H9 (cell line): ENCODE measurements around the gene RNF208. TPM values are rescaled to one million over a fixed set of nuclear protein-coding genes. Genes with fewer than 3 reads are reported as not detected.

Experiments
- DNase-seq: peaks from one replicate; pipeline ENCODE4 v3.0.0-alpha.2; 2017
- H2AFZ ChIP-seq: one replicate; pipeline ENCODE4 v1.6.1; 2013; ENCODE audit warnings: mild to moderate bottlenecking, low read length, control low read depth, moderate library complexity
- H2AK5ac ChIP-seq: 2 replicates; pipeline ENCODE4 v1.6.1; 2013; ENCODE audit warnings: low read length, control low read depth, mixed read lengths; ENCODE audit not compliant: insufficient read length
- H2BK120ac ChIP-seq: one replicate; pipeline ENCODE4 v1.6.1; 2013; ENCODE audit warnings: low read depth, mild to moderate bottlenecking, low read length, control low read depth, inconsistent platforms; ENCODE audit not compliant: poor library complexity, severe bottlenecking
- H2BK12ac ChIP-seq: 2 replicates; pipeline ENCODE4 v1.6.1; 2013; ENCODE audit warnings: low read length, control low read depth, mixed read lengths, low read depth; ENCODE audit not compliant: insufficient read length
- H2BK15ac ChIP-seq: 2 replicates; pipeline ENCODE4 v1.6.1; 2013; ENCODE audit warnings: low read depth, low read length, control low read depth
- H2BK20ac ChIP-seq: one replicate; pipeline ENCODE4 v1.6.1; 2013; ENCODE audit warnings: low read depth, mild to moderate bottlenecking, low read length, control low read depth, inconsistent platforms; ENCODE audit not compliant: poor library complexity, severe bottlenecking
- H2BK5ac ChIP-seq: 2 replicates; pipeline ENCODE4 v1.6.1; 2013; ENCODE audit warnings: low read length, control low read depth, mixed read lengths; ENCODE audit not compliant: insufficient read length
- H3K14ac ChIP-seq: 2 replicates; pipeline ENCODE4 v1.6.1; 2013; ENCODE audit warnings: low read length, control low read depth; ENCODE audit not compliant: insufficient read depth
- H3K18ac ChIP-seq: 2 replicates; pipeline ENCODE4 v1.6.1; 2013; ENCODE audit warnings: low read depth, mild to moderate bottlenecking, mixed read lengths, low read length, control low read depth; ENCODE audit not compliant: insufficient read length
- H3K23ac ChIP-seq: 2 replicates; pipeline ENCODE4 v1.6.1; 2013; ENCODE audit warnings: low read length, control low read depth, mixed read lengths, low read depth; ENCODE audit not compliant: insufficient read length
- H3K23me2 ChIP-seq: 2 replicates; pipeline ENCODE4 v1.6.1; 2013; ENCODE audit warnings: low read depth, mild to moderate bottlenecking, mixed read lengths, low read length, control low read depth; ENCODE audit not compliant: insufficient read length, poor library complexity, severe bottlenecking
- H3K27ac ChIP-seq: 2 replicates; pipeline ENCODE4 v1.5.1; 2013; ENCODE audit warnings: low read length, control low read depth, mixed read lengths, low read depth; ENCODE audit not compliant: insufficient read length
- H3K27me3 ChIP-seq: 2 replicates; pipeline ENCODE4 v1.6.1; 2013; ENCODE audit warnings: low read length, control low read depth, inconsistent platforms; ENCODE audit not compliant: insufficient read depth
- H3K4ac ChIP-seq: 2 replicates; pipeline ENCODE4 v1.6.1; 2013; ENCODE audit warnings: low read depth, mild to moderate bottlenecking, control low read depth, inconsistent platforms, low read length, moderate library complexity
- H3K4me1 ChIP-seq: 2 replicates; pipeline ENCODE4 v1.6.1; 2013; ENCODE audit warnings: low read length, control low read depth, inconsistent platforms; ENCODE audit not compliant: insufficient read depth
- H3K4me2 ChIP-seq: 2 replicates; pipeline ENCODE4 v1.6.1; 2013; ENCODE audit warnings: low read length, control low read depth, mixed read lengths; ENCODE audit not compliant: insufficient read length, insufficient read depth
- H3K56ac ChIP-seq: 2 replicates; pipeline ENCODE4 v1.6.1; 2013; ENCODE audit warnings: low read depth, mild to moderate bottlenecking, mixed read lengths, low read length, control low read depth; ENCODE audit not compliant: insufficient read length
- H3K79me1 ChIP-seq: 2 replicates; pipeline ENCODE4 v1.6.1; 2013; ENCODE audit warnings: low read depth, mild to moderate bottlenecking, moderate library complexity, low read length, control low read depth, inconsistent platforms; ENCODE audit not compliant: insufficient read depth, poor library complexity, severe bottlenecking
- H3K79me2 ChIP-seq: 2 replicates; pipeline ENCODE4 v1.6.1; 2013; ENCODE audit warnings: low read length, control low read depth, inconsistent platforms; ENCODE audit not compliant: insufficient read depth
- H3K9ac ChIP-seq: 2 replicates; pipeline ENCODE4 v1.6.1; 2013; ENCODE audit warnings: low read length, control low read depth, mixed read lengths; ENCODE audit not compliant: insufficient read length; ENCODE audit errors: extremely low read depth
- H3K9me3 ChIP-seq: one replicate; pipeline ENCODE4 v1.6.1; 2013; ENCODE audit warnings: low read depth, low read length, inconsistent platforms; ENCODE audit not compliant: control insufficient read depth
- H3T11ph ChIP-seq: one replicate; pipeline ENCODE4 v1.6.1; 2013; ENCODE audit warnings: mild to moderate bottlenecking, low read length, control low read depth, inconsistent platforms
- H4K20me1 ChIP-seq: one replicate; pipeline ENCODE4 v1.6.1; 2013; ENCODE audit not compliant: control insufficient read depth, insufficient read length, insufficient read depth
- H4K5ac ChIP-seq: 2 replicates; pipeline ENCODE4 v1.6.1; 2013; ENCODE audit warnings: low read depth, mild to moderate bottlenecking, mixed read lengths, low read length, control low read depth; ENCODE audit not compliant: insufficient read length
- H4K8ac ChIP-seq: replicated peaks from 2 replicates; pipeline ENCODE4 v1.6.1; 2013; ENCODE audit warnings: low read length, control low read depth, mixed read lengths, low read depth; ENCODE audit not compliant: insufficient read length
- H4K91ac ChIP-seq: 2 replicates; pipeline ENCODE4 v1.6.1; 2013; ENCODE audit warnings: low read depth, mild to moderate bottlenecking, moderate library complexity, mixed read lengths, low read length, control low read depth; ENCODE audit not compliant: insufficient read length
- H3K27ac Mint-ChIP-seq, 3 experiments: 2 replicates in 2 of 3; 3 replicates in 1 of 3; pipeline ENCODE4 v1.8.0; 2020 to 2021; ENCODE audit warnings: mixed read lengths in 3 of 3, mild to moderate bottlenecking in 1 of 3, moderate library complexity in 1 of 3
- H3K27me3 Mint-ChIP-seq: 2 replicates; pipeline ENCODE4 v1.8.0; 2021; ENCODE audit warnings: low read depth, mild to moderate bottlenecking, moderate library complexity, mixed read lengths
- H3K36me3 Mint-ChIP-seq, 3 experiments: 2 replicates in 2 of 3; 3 replicates in 1 of 3; pipeline ENCODE4 v1.8.0; 2020 to 2021; ENCODE audit warnings: low read depth in 3 of 3, mixed read lengths in 3 of 3; ENCODE audit not compliant: insufficient read depth in 1 of 3
- H3K4me1 Mint-ChIP-seq, 2 experiments: 2 replicates each; pipeline ENCODE4 v1.8.0; 2020; ENCODE audit warnings: mixed read lengths in 2 of 2
- H3K4me3 Mint-ChIP-seq, 2 experiments: 2 replicates in 1 of 2; 3 replicates in 1 of 2; pipeline ENCODE4 v1.8.0; 2020 to 2021; ENCODE audit warnings: mild to moderate bottlenecking in 2 of 2, mixed read lengths in 2 of 2, moderate library complexity in 1 of 2
- H3K9me3 Mint-ChIP-seq, 2 experiments: 2 replicates in 1 of 2; 3 replicates in 1 of 2; pipeline ENCODE4 v1.8.0; 2020; ENCODE audit warnings: mild to moderate bottlenecking in 2 of 2, mixed read lengths in 2 of 2, moderate library complexity in 1 of 2
- WGBS: extraction: QIAGEN DNeasy Blood & Tissue Kit; methylation state at CpG from one replicate; pipeline ENCODE4 v1.1.7; 2013; ENCODE audit warnings: missing lambda C conversion rate, low lambda C conversion rate, mixed read lengths; ENCODE audit not compliant: insufficient read length; ENCODE audit errors: extremely low coverage; 5-methylcytosine and 5-hydroxymethylcytosine counted together
- total RNA-seq: library from RNA; stranded (reverse); gene quantifications from 2 replicates; pipeline ENCODE4 v1.2.1, GENCODE V29; 2021
- TF ChIP-seq, protein P1 (sequence below): fragments of 200-600 bp; sonication (generic); conservative IDR thresholded peaks from 3 replicates; pipeline ENCODE4 v1.8.0; 2021; ENCODE audit warnings: antibody characterized with exemption, mild to moderate bottlenecking

RNF208 gene
- total RNA-seq, 1 experiment from 2014 or later = 7.7 TPM

DNA sequence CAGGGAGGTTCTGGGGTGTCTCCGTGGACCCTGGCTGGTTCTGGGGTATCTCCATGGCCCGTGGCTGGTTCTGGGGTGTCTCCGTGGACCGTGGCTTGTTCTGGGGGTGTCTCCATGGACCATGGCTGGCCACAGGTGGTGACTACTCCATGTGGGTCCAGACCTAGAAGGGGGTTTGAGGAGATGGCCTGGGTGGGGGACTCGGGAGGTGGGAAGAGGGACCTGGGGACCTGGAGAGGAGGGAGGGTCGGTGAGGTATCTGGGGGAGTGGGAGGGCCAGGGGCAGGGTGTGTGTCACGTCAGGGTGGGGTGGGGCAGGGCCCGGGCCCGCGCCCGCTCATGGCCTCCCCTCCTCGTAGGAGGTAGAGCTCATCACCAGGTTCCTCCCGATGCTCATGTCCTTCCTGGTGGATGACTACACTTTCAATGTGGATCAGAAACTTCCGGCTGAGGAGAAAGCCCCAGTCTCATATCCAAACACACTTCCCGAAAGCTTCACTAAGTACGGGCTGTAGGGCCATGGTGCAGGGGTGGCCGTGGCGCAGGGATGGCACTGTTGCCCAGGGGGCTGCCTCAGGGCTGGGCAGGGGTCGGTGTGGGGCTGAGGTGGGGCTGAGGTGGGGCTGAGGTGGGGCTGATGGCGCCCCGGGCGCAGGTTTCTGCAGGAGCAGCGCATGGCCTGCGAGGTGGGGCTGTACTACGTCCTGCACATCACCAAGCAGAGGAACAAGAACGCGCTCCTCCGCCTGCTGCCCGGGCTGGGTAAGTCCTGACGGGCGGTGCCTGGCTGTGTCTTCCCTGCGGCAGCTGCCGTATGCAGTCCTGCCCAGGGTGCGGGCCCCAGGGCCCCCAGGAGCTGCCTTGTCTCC, 44.8 kb upstream of the RNF208 start:
- Histone ChIP-seq H3K23ac (no peak overlapping the region), H2BK20ac (no peak overlapping the region), H4K20me1 (no peaks in the 10 kb centered on the region), H3K4me1 (no peaks in the 10 kb centered on the region), H4K91ac (no peak overlapping the region), H3K79me2 (no peaks in the 10 kb centered on the region), H2BK15ac (no peak overlapping the region), H4K5ac (no peak overlapping the region), H2AFZ (no peak overlapping the region), H3K4me2 (no peak overlapping the region), H2BK12ac (no peak overlapping the region), H3K14ac (no peak overlapping the region), H3K27ac (no peak overlapping the region), H3K4ac (no peak overlapping the region), H3K56ac (no peak overlapping the region), H3K9me3 (no peaks in the 10 kb centered on the region), H4K8ac (no peak overlapping the region), H3T11ph (no peak overlapping the region), H2AK5ac (no peak overlapping the region), H3K9ac (no peak overlapping the region), H3K23me2 (no peaks in the 10 kb centered on the region), H3K27me3 (no peaks in the 10 kb centered on the region), H3K79me1 (no peaks in the 10 kb centered on the region), H2BK5ac (no peak overlapping the region), H3K18ac (no peak overlapping the region), H2BK120ac (no peak overlapping the region)
- no peak overlapping the region; a peak in 1 of 7 replicates for H3K27ac Mint-ChIP-seq
- DNase-seq = no peak
- WGBS = no CpG with 5 or more reads among the region's 34 CpGs
- TF ChIP-seq, protein P1, sequence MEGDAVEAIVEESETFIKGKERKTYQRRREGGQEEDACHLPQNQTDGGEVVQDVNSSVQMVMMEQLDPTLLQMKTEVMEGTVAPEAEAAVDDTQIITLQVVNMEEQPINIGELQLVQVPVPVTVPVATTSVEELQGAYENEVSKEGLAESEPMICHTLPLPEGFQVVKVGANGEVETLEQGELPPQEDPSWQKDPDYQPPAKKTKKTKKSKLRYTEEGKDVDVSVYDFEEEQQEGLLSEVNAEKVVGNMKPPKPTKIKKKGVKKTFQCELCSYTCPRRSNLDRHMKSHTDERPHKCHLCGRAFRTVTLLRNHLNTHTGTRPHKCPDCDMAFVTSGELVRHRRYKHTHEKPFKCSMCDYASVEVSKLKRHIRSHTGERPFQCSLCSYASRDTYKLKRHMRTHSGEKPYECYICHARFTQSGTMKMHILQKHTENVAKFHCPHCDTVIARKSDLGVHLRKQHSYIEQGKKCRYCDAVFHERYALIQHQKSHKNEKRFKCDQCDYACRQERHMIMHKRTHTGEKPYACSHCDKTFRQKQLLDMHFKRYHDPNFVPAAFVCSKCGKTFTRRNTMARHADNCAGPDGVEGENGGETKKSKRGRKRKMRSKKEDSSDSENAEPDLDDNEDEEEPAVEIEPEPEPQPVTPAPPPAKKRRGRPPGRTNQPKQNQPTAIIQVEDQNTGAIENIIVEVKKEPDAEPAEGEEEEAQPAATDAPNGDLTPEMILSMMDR = no peak
- H3K4me3 Mint-ChIP-seq = no peak overlapping the region
- no peaks in the 10 kb centered on the region; a peak in 1 of 5 replicates for H3K9me3 Mint-ChIP-seq
- no peaks in the 10 kb centered on the region; the same call in 1 of the 2 replicates for H3K27me3 Mint-ChIP-seq
- peaks cover 12 to 59% (median 42%) of the 10 kb centered on the region in 3 experiments; a peak in 6 of 7 replicates for H3K36me3 Mint-ChIP-seq
- H3K4me1 Mint-ChIP-seq = 0 out of 4 replicates have a peak, but pooled peaks cover 0 to 1% of the 10 kb centered on the region in 2 experiments
